GM12872 (cell line): Measurements from ENCODE around the gene MAP3K13.

ENCODE experiments used
- TF ChIP-seq, protein P1 (sequence below): IDR thresholded peaks from 3 replicates; pipeline ENCODE4 v1.5.1; 2011; ENCODE audit warnings: low read depth, mild to moderate bottlenecking, low read length, moderate library complexity; ENCODE audit not compliant: insufficient read depth

The MAP3K13 gene

GRCh38 chr3:185444329-185444728 lies 81.4 kb downstream of the MAP3K13 start:
- TF ChIP-seq, protein P1, sequence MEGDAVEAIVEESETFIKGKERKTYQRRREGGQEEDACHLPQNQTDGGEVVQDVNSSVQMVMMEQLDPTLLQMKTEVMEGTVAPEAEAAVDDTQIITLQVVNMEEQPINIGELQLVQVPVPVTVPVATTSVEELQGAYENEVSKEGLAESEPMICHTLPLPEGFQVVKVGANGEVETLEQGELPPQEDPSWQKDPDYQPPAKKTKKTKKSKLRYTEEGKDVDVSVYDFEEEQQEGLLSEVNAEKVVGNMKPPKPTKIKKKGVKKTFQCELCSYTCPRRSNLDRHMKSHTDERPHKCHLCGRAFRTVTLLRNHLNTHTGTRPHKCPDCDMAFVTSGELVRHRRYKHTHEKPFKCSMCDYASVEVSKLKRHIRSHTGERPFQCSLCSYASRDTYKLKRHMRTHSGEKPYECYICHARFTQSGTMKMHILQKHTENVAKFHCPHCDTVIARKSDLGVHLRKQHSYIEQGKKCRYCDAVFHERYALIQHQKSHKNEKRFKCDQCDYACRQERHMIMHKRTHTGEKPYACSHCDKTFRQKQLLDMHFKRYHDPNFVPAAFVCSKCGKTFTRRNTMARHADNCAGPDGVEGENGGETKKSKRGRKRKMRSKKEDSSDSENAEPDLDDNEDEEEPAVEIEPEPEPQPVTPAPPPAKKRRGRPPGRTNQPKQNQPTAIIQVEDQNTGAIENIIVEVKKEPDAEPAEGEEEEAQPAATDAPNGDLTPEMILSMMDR = no peak

DNA sequence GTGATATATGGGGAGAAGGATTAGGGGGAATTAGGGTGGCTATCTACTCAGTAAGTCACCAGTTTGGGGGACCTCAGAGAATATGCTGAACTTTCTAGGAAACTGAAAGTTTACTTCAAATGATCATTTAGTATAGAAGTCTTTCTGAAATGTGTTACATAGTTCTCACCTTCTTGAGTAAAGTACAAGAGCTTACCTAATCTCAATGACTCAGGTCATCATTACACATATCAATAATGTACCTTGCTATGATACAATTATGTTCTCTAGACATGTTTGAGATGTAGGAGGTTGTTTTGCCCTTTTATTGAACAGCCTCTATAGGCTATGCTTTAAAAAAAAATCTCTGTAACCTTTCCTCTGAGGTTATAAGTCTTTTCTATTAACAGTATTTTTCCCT lies 85.2 kb downstream of the MAP3K13 start:
- TF ChIP-seq, protein P1 = no peak

GRCh38 chr3:185457376-185457775 lies 94.4 kb downstream of the MAP3K13 start:
- TF ChIP-seq, protein P1 = no peak

- TF ChIP-seq, protein P1 = no peak
Observed at GRCh38 chr3:185460309-185460708, 97.4 kb downstream of the MAP3K13 start.

GRCh38 chr3:185460719-185461350 lies 97.9 kb downstream of the MAP3K13 start:
- TF ChIP-seq, protein P1 = no peak

DNA sequence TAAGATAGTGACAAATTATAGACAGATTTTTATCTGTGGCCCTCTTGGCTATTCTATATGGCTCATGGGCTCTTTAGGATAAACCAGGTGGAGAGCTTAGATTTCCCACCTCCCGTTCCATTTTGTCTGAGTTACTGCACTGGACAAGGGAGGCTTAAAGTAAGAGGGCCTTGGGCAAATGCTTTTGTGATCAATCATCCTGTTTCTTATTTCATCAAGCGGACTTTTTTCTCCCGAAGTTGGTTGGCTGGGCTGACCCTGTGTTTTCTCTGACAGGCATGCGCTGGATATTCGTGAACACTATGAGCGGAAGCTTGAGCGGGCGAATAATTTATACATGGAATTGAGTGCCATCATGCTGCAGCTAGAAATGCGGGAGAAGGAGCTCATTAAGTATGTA lies 102.5 kb downstream of the MAP3K13 start:
- TF ChIP-seq, protein P1 = no peak

GRCh38 chr3:185469542-185469941 lies 106.6 kb downstream of the MAP3K13 start:
- TF ChIP-seq, protein P1 = no peak
